Nucleus accumbens (tissue), 56 donors: ENCODE measurements around the gene P3R3URF.
A peak's percentile ranks its signal among the peaks of the same experiment; 100 is the strongest.

ENCODE experiments used
- DNase-seq, 56 donors: peaks; one replicate each; lab custom pipeline; 2025; lab: John Stamatoyannopoulos, UW

P3R3URF gene

GRCh38 chr1:46194641-46195193, 18.4 kb upstream of the P3R3URF start:
- no peak for DNase-seq

DNA sequence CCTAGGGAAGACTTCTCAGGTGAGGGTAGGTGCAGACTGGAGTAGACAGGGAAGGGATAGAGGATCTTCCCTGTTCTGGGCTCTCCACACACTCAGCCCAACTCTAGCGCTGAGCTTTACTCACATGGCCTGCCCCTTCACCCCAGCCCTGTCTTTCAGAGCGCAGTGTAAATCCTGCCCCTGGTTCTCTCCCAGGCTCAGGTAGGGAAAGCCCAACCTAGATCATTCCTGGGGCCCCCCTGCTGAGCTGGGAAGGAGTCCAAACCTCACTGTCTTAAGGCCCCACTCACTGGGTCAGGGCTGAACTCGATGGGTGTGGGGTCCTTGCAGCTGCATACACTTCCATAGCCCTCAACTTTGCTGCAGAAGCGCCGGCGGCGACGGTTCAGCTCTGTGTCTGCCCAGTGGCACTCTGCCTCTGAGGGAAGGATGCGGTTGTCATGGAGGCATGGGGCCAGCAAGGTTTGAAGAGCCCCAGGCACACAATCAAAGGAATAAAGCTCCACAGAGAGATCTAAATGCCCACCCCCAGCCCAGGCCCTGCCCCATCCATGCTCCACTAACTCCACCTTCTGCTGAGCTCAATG, 17.8 kb upstream of the P3R3URF start:
- DNase-seq, result no peak

DNA sequence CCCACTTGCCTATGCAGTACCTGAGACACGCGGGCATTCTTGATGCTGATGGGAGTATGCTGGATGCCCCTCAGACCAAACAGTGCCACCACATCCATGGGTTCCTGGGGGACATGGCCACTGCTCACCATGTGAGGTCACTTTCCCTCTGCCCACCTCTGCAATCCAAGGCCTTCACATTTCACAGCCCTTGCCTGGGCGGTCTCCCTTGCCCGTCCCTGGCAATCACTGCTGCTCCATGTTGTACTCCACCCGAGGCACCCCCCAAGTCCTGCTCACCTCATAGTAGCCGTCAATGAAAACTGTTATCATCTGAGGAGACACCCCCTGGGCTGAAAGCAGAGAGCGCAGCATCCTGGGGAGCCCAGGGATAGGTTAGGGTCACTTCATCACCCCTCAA, 17.0 kb upstream of the P3R3URF start:
- no peak for DNase-seq

GRCh38 chr1:46192171-46192570, 15.9 kb upstream of the P3R3URF start:
- no peak for DNase-seq

GRCh38 chr1:46191033-46191701, 14.9 kb upstream of the P3R3URF start:
- no peak for DNase-seq

- DNase-seq, result no peak
These were observed 14.3 kb upstream of the P3R3URF start for GRCh38 chr1:46190539-46190938.

GRCh38 chr1:46188295-46189030, 12.2 kb upstream of the P3R3URF start:
- no peak for DNase-seq

- DNase-seq, result no peak
These were observed 11.0 kb upstream of the P3R3URF start for GRCh38 chr1:46187106-46187869.

- no peak for DNase-seq
These were observed 9.8 kb upstream of the P3R3URF start for GRCh38 chr1:46186076-46186475.

DNA sequence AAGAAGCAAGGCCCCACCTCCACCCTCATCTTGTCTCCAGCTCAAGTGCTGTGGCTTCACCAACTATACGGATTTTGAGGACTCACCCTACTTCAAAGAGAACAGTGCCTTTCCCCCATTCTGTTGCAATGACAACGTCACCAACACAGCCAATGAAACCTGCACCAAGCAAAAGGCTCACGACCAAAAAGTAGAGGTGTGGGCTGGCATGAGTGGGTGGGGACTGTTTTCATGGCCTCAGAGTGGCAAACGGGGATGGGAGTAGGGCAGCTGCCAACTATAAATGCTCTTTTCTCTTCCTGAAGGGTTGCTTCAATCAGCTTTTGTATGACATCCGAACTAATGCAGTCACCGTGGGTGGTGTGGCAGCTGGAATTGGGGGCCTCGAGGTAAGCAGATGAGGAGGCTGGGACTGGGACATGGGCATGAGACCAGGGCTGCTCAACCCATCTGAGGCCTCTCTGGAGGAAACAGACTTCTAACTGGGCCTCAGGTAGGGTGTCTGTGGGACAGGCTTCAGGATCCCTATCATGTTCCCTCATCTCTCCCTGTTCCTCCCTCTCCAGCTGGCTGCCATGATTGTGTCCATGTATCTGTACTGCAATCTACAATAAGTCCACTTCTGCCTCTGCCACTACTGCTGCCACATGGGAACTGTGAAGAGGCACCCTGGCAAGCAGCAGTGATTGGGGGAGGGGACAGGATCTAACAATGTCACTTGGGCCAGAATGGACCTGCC, 8.8 kb upstream of the P3R3URF start:
- DNase-seq, result peak in 20 of 56 donors; percentile 13 to 58 (median 33)

GRCh38 chr1:46183926-46184557, 7.8 kb upstream of the P3R3URF start:
- DNase-seq, result peak in 1 of 56 donors; percentile 7

DNA sequence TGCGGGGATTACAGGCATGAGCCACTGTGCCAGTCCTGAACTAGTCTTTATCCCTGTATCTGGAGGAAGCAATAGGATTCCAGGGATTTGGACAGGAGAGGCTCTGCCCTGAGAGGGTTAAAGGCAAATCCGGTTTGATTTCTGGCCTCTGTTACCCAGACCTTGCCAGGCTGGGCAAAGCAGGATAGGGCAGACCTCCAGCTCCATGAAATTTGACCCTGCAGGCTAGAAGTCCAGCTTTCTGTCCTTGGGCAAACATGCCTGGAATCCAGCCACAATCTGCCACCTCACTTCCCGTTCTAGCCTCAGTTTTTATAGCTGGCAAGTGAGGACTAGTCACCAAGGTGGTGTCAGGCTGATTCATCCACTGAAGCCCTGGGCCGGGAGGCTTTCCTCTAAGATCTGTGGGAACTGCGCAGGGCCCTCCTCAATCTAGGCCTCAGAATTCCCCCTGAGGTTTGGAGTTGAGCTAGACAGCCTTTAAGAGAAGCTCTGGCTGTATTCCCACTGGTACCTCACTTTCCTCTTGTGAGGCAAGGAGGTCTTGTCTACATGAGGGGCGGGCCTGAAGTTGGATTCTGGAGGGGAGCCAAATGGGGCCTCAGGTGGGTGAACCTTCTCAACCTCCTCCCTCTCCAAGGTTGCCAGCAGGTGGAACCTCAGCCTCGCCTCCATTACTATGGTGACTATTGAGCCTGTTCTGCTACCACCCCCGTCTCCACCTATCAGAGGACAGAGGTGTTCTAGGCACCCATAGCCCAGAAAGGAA, 7.0 kb upstream of the P3R3URF start:
- peak in 14 of 56 donors; percentile 9 to 63 (median 26) for DNase-seq

DNA sequence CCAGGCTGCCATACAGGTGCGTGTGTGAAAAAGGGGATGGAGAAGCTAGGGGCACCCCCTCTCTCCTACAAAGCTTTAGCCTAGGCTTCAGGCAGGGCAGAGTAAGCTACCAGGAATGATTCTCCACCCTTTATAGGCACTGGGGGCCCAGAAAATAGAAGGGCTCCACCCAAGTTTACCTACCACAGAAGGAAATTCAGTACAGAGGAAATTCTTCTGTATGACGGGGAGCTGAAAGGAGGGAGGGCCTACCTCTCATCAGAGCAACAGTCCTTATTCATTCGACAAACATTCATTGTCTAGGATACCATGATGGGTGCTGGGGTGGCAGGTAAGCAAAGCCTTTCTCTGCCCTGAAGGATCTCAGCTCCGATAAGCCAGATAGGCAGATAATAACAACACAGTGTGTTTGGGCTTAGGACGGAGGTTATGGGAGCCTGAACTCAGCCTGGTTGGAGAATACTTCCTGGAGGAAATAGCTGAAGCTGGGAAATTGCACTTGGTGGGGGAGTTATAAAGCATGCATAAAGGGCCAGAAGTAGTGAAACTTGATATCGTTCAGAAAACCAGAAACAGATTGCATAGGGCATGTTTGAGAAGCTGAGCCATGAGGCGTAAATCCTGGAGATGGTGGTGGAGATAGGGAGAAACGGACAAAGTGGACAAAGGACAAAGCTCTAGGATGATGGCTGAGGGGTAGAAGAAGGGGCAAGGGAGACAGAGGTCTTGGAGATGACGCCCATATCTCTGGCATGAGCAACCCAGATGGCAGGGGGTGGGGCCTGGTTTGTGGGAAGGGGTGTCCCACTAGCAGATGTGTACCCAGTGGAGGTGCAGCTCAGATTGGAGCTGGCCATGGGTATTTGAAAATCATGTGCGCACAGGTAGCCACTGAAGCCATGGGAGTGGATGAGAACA, 5.3 kb upstream of the P3R3URF start:
- DNase-seq, result no peak

DNA sequence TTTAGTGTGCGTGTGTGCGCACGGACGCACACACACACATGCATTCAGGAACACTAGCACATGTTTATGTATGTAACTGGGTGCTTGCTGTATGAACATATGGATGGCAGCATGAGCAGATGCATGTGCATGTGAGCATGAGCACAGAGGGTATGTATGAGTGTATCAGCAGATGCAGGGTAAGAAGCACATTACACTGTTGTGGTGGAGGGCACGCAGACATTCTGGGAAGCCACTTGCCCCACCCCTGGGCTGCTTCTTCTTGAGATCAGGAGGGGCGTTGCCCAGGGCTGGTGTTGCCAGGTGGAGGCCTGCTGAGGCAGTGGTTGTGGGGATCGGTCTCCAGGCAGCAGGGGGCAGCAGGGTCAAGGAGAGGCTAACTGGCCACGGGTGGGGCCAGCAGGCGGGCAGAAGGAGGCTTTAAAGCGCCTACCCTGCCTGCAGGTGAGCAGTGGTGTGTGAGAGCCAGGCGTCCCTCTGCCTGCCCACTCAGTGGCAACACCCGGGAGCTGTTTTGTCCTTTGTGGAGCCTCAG, 3.9 kb upstream of the P3R3URF start:
- DNase-seq, result peak in 20 of 56 donors; percentile 6 to 59 (median 23)

DNA sequence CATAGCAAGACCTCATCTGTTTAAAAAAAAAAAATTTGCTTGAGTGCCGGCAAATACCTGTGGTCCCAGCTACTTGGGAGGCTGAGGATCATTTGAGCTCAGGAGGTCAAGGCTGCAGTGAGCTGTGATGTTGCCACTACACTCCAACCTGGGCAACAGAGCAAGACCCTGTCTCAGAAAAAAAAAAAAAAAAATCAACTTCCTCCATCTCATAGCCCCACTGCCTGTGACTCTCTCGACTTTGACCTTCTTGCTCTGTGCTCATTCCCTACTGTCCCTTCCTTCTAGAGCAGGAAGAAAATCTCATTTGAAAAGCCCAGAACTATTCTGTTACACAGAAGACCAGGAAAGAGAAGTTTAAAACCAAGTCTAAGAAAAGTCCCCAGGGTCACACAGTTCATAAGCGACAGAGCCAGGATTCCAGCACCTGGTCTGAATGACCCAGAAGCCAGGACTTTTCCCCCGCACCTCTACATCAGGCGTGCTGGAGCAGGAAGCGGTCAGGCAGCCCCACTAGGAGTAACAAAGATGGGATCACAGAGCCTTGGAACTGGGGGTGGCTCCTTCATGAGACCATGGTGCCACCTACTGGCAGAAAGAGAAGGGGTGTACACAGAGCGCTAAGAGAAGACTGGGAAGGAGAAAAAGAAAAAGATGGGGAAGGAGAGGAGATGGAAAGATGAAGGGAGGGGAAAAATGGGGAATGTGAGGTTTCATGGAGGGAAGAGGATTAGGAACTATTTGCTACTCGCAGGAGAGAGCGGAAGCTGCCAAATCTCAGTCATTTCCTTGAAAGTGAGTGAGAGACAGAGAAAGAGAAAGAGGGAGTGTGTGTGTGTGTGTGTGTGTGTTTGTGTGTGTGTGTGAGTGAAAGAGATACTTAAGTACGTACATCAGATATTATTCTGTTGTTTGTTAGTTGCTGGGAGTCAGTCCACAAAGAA, 3.1 kb upstream of the P3R3URF start:
- peak in 51 of 56 donors; percentile 17 to 91 (median 65) for DNase-seq

DNA sequence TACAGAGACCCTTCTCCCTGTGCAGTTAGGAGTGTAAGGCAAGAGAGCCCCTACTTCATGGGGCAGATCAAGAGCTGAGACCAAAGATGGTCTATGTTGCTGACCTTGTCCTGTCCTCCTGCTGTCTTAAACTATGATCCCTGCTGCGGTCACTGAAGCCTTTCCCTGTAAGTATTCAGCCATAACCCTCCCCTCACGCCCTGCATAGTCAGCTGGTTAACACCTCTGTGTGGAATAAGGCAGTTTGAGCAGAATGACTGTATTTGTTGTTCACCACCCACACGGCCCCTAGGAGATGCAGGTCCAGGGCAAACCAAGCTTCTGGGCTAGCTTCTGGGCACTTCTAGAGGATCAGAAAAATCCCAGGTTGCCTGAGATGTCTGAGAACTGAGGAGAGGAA, 1.0 kb downstream of the P3R3URF start:
- DNase-seq, result no peak
